GM23338 (cell line): Measurements from ENCODE around the gene PRDM1. TPM values are rescaled to one million over a fixed set of nuclear protein-coding genes. Genes with fewer than 3 reads are reported as not detected.

Source experiments
- ATAC-seq: fragments of 200-7000 bp; cut with Tn5 transposase; 3 replicates; pipeline ENCODE4 v1.9.1; 2020
- DNase-seq: peaks from one replicate; pipeline ENCODE4 v3.0.0-alpha.2; 2015; ENCODE audit warnings: low spot score
- H2AFZ ChIP-seq: fragments of 200-600 bp; sonication (generic); 2 replicates; pipeline ENCODE4 v1.8.0; 2016; ENCODE audit warnings: antibody characterized with exemption, mild to moderate bottlenecking, moderate library complexity
- H3F3A ChIP-seq: fragments of 200-600 bp; sonication (generic); replicated peaks from 2 replicates; pipeline ENCODE4 v1.8.0; 2017; ENCODE audit warnings: antibody characterized with exemption, mixed run types, low read depth
- H3K27ac ChIP-seq: fragments of 200-600 bp; sonication (generic); 2 replicates; pipeline ENCODE4 v1.6.1; 2016; ENCODE audit warnings: low read depth
- H3K27me3 ChIP-seq: fragments of 200-600 bp; sonication (generic); 2 replicates; pipeline ENCODE4 v1.8.0; 2016; ENCODE audit warnings: mild to moderate bottlenecking, mixed run types, moderate library complexity; ENCODE audit not compliant: insufficient read depth
- H3K36me3 ChIP-seq: fragments of 200-600 bp; sonication (generic); 2 replicates; pipeline ENCODE4 v1.8.0; 2016; ENCODE audit warnings: mild to moderate bottlenecking; ENCODE audit not compliant: insufficient read depth
- H3K4me1 ChIP-seq: fragments of 200-600 bp; sonication (generic); 2 replicates; pipeline ENCODE4 v1.8.0; 2016; ENCODE audit warnings: mild to moderate bottlenecking, moderate library complexity; ENCODE audit not compliant: insufficient read depth
- H3K4me2 ChIP-seq: fragments of 200-600 bp; sonication (generic); 2 replicates; pipeline ENCODE4 v1.7.1; 2017; ENCODE audit warnings: mixed run types
- H3K4me3 ChIP-seq: fragments of 200-600 bp; sonication (generic); 2 replicates; pipeline ENCODE4 v1.6.1; 2016; ENCODE audit warnings: mixed run types
- H3K79me2 ChIP-seq: fragments of 200-600 bp; sonication (generic); replicated peaks from 2 replicates; pipeline ENCODE4 v1.8.0; 2017; ENCODE audit warnings: mild to moderate bottlenecking; ENCODE audit not compliant: insufficient read depth
- H3K9me2 ChIP-seq: fragments of 200-600 bp; sonication (generic); 2 replicates; pipeline ENCODE4 v1.8.0; 2017; ENCODE audit not compliant: insufficient read depth
- H4K20me1 ChIP-seq: fragments of 200-600 bp; sonication (generic); replicated peaks from 2 replicates; pipeline ENCODE4 v1.8.0; 2017; ENCODE audit warnings: mild to moderate bottlenecking; ENCODE audit not compliant: insufficient read depth
- H3K27ac Mint-ChIP-seq: 2 replicates; pipeline ENCODE4 v1.8.0; 2020; ENCODE audit warnings: inconsistent platforms, mild to moderate bottlenecking, moderate library complexity, mixed read lengths
- H3K27me3 Mint-ChIP-seq: 3 replicates; pipeline ENCODE4 v1.8.0; 2022; ENCODE audit warnings: low read depth, mild to moderate bottlenecking, moderate library complexity, mixed read lengths, inconsistent platforms; ENCODE audit not compliant: insufficient read depth, poor library complexity
- H3K36me3 Mint-ChIP-seq: 3 replicates; pipeline ENCODE4 v1.8.0; 2021; ENCODE audit warnings: low read depth, mild to moderate bottlenecking, inconsistent platforms, moderate library complexity, mixed read lengths
- H3K4me1 Mint-ChIP-seq: 3 replicates; pipeline ENCODE4 v1.8.0; 2020; ENCODE audit warnings: mild to moderate bottlenecking, inconsistent platforms, mixed read lengths
- H3K4me3 Mint-ChIP-seq: 3 replicates; pipeline ENCODE4 v1.8.0; 2021; ENCODE audit warnings: moderate library complexity, mild to moderate bottlenecking, inconsistent platforms, mixed read lengths
- H3K9me3 Mint-ChIP-seq: 3 replicates; pipeline ENCODE4 v1.8.0; 2020; ENCODE audit warnings: moderate library complexity, mild to moderate bottlenecking, inconsistent platforms, mixed read lengths
- ETS1 ChIP-seq: IDR thresholded peaks from 2 replicates; pipeline ENCODE4 v1.6.1; 2016; ENCODE audit warnings: antibody characterized with exemption
- EZH2phosphoT487 ChIP-seq: fragments of 200-600 bp; sonication (generic); IDR thresholded peaks from one replicate; pipeline ENCODE4 v1.8.1; 2018; ENCODE audit warnings: antibody characterized with exemption; ENCODE audit not compliant: unreplicated experiment
- JUNB ChIP-seq: IDR thresholded peaks from one replicate; pipeline ENCODE4 v1.6.1; 2016; ENCODE audit warnings: antibody characterized with exemption; ENCODE audit not compliant: unreplicated experiment
- NANOG ChIP-seq: IDR thresholded peaks from 2 replicates; pipeline ENCODE4 v1.6.1; 2016; ENCODE audit warnings: antibody characterized with exemption, borderline replicate concordance
- POLR2AphosphoS5 ChIP-seq: IDR thresholded peaks from 2 replicates; pipeline ENCODE4 v1.6.1; 2016; ENCODE audit warnings: antibody characterized with exemption, low read depth
- REST ChIP-seq: IDR thresholded peaks from one replicate; pipeline ENCODE4 v1.6.1; 2018; ENCODE audit warnings: antibody characterized with exemption; ENCODE audit not compliant: unreplicated experiment
- STAT1 ChIP-seq: IDR thresholded peaks from one replicate; pipeline ENCODE4 v1.6.1; 2016; ENCODE audit warnings: antibody characterized with exemption; ENCODE audit not compliant: unreplicated experiment
- ZNF114 ChIP-seq: fragments of 250-450 bp; sonication (Bioruptor Pico); IDR thresholded peaks from 2 replicates; pipeline ENCODE4 v1.5.0; 2020; ENCODE audit warnings: mild to moderate bottlenecking, moderate library complexity
- ZNF331 ChIP-seq: fragments of 250-450 bp; sonication (Bioruptor Pico); IDR thresholded peaks from 2 replicates; pipeline ENCODE4 v1.5.0; 2020; ENCODE audit warnings: low read depth, mild to moderate bottlenecking, moderate library complexity
- polyA plus RNA-seq: library from polyadenylated mRNA; unstranded; fragments of >200 nt; fragmentation: Nextera tagmentation; extraction: Ambion mirVana; gene quantifications from 2 replicates; pipeline ENCODE4 v1.2.1, GENCODE V29; 2016
- total RNA-seq: library from RNA; depleted of rRNA; stranded (reverse); fragments of >200 nt; shearing (Covaris generic); gene quantifications from 2 replicates; pipeline ENCODE4 v1.2.3, GENCODE V29; 2014

The PRDM1 gene
- total and polyA plus RNA-seq, 2 experiments from 2014 or later: 0.65 to 0.73 TPM

DNA sequence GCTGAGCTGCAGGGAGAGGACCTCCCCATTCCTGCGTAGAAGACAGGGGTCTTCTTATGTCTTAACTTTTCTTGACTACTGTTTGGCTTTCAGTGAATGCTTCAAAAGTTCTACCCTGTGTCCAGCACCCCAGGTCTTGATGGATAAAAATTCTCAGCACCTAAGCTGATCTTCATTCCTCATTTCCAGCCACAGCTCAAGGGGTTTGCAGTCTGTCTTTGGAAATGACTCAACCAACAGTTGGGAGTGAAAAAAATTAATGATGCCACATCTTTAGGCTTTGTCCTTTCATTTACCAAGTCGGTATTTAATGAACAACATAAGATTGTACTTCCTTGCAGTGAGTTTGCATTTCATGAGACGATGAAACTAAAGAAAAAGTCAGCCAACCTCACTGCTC, 40.3 kb downstream of the PRDM1 start:
- H3K4me3 Mint-ChIP-seq: no peak overlapping the region

More for the DNA sequence above, 40.3 kb downstream of the PRDM1 start:
- no peaks in the 10 kb centered on the region for H3K36me3 ChIP-seq
- DNase-seq: no peak
- no peaks in the 10 kb centered on the region for H4K20me1 ChIP-seq
- H3K4me1 ChIP-seq: no peaks in the 10 kb centered on the region
- no peak for ATAC-seq
- no peaks in the 10 kb centered on the region for H3F3A ChIP-seq
- Mint-ChIP-seq H3K27ac (no peak overlapping the region), H3K36me3 (no peaks in the 10 kb centered on the region), H3K9me3 (no peaks in the 10 kb centered on the region), H3K4me1 (no peaks in the 10 kb centered on the region), H3K27me3 (no peaks in the 10 kb centered on the region)
- no peak overlapping the region; the same call in 1 of the 2 replicates for H2AFZ ChIP-seq
- no peak overlapping the region for H3K4me3 ChIP-seq
- no peaks in the 10 kb centered on the region for H3K9me2 ChIP-seq
- no peaks in the 10 kb centered on the region for H3K27me3 ChIP-seq
- H3K4me2 ChIP-seq: no peak overlapping the region
- no peaks in the 10 kb centered on the region for H3K79me2 ChIP-seq
- no peak overlapping the region for H3K27ac ChIP-seq
- TF ChIP-seq ZNF114 (CRISPR knock-in tag): no peak
- TF ChIP-seq ETS1: no peak
- TF ChIP-seq REST: no peak
- TF ChIP-seq NANOG: no peak
- TF ChIP-seq STAT1: no peak
- no peak for TF ChIP-seq EZH2phosphoT487
- TF ChIP-seq ZNF331: no peak
- TF ChIP-seq JUNB: no peak
- TF ChIP-seq POLR2AphosphoS5: no peak
